GM19351 (cell line): ENCODE measurements around the gene SULF2.

Source experiments
- ATAC-seq: cut with Tn5 transposase; IDR thresholded peaks from one replicate; pipeline ENCODE4 v1.9.1; 2021; ENCODE audit warnings: mild to moderate bottlenecking, moderate library complexity; ENCODE audit not compliant: unreplicated experiment

SULF2 gene

GRCh38 chr20:47717421-47717820 lies 67.9 kb downstream of the SULF2 start:
- ATAC-seq: no peak

DNA sequence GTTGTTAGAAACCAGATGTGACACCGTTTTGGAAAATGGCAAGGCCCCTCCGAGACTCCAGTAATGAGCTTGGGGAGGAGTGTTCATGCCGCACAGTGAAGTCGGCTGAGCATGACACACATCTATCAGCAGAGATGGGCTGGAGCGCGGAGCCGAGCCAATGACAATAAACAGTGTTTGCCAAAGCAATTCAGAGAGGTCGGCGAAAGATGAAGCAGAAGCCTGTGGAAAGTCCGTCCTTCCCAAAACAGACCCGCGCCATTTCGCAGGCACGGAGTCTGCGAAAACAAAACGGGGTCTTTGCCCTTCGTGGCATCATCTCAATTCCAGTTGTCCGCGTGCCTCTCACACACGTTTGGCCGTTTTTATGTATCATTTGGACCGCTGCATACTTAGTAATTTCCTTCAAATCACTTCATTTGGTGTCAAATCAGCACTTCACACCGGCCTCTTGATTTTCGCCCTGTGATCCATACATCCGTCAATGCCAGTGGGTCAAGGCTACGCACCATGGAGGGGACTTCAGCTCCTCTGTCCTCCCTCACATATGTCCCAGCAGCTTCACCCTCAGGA lies 71.3 kb downstream of the SULF2 start:
- no peak for ATAC-seq

DNA sequence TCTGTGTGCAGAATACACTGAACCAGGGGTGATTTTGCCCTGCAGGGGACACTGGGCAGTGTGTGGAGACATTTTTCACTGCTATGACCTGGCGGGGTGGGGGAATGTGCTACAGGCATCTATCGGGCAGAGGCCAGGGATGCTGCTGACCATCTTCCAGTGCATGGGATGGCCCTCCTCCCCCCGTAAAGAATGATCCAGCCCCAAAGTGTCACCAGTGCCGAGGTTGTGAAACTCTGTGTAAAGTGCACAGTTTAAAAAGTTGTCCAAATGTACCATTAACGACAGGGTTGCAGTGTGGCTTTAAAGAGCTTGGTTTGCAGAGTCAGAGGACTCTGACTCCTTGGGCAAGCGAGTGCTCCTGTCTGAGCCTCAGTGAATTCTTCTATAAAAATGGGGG lies 72.1 kb downstream of the SULF2 start:
- ATAC-seq: no peak

- no peak for ATAC-seq
These were observed 74.1 kb downstream of the SULF2 start for GRCh38 chr20:47711046-47711752.

GRCh38 chr20:47710665-47711045 lies 74.6 kb downstream of the SULF2 start:
- ATAC-seq: no peak

DNA sequence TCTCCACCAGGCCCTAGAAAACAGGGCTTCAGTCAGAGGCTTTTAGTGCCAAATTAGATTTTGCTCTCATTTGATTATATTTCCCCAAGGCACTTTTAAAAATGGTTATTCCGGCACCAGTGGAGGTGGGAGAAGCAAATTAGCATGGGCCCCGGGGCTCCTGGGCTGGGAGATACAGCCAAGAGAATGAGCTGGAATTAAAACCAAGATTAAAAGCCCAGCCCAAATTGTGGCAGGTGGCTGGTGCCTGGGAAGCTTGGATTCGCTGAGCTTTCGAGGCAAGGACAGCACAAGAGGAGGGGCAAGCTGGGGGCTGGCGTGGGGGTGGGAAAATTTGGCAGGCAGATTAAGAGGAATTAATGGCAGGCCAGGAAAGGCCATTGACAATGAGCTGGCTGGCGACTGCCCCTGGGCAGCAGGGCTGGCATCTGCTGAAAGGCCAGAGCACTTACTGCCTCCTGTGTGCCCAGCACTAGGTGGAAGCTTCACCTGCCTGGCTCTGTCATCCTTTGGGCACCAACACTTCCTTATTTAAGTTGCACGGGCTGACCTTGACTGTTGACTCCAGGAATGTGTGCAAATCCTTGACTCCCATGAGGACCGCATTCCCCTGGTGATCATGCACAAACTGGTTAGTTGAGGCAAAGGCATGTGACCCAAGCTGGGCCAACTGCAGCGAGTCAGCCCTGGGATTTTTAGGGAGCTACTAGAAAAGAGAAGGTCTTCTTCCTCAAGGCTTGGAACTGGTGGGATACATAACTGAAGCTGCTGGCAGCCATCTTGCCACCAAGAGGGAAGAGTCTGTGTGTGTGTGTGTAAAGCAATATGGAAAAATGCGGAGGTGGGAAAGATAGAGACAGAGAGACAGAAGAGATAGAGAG lies 76.1 kb downstream of the SULF2 start:
- ATAC-seq: no peak

- ATAC-seq: no peak
These were observed 77.0 kb downstream of the SULF2 start for GRCh38 chr20:47708140-47708807.

- ATAC-seq: no peak
These were observed 78.9 kb downstream of the SULF2 start for GRCh38 chr20:47706345-47706744.

DNA sequence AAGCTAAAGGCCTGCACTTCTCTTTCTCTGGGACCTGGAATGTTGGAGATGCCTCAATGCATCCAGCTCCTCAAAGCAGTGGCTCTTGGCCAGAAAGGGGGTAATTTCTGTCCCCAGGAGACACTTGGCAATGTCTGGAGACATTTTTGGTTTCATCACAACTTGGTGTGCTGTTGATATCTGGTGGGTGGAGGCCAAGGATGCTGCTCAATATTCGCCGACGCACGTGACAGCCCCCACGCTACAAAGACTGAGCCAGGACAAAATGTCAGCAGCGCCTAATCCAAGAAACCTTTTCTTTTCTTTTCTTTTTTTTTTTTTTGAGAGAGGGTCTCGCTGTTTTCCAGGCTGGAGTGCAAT lies 79.8 kb downstream of the SULF2 start:
- no peak for ATAC-seq

DNA sequence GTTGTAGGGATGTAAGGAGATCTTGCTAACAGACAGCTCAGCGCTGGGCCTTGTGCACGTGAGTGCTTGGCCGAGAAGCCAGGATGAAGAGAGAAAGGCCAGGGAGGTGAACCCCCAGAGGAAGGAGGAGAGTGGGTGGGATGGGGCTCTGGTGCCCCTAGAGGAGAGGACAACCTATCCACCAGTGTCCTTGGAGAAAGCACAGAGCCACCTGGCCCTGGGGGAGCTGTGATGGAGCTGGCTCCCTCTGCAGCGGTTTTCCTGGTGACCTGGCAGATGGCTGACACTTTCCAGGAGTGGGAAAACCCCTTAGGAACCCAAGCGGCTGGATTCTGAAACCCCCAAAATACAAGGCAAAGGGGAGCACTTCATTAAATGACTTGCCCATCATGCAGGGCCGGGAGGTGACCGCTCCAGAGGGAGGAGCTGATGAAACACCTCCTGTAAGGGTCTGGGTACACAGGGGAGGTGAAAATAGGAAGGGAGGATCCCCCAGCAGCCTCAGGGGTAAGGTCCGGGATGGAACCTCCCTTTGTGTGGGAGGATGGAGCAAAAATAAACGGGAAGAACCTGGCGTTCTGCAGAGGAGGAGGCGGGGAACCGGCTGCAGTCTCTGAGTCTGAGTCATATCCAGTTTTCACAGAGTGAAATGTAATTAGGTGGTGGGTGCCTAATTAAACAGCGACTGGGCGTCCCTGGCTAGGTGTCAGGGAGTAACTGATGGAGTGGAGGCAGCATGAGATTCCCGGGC lies 80.4 kb downstream of the SULF2 start:
- no peak for ATAC-seq

GRCh38 chr20:47703748-47704147 lies 81.5 kb downstream of the SULF2 start:
- no peak for ATAC-seq

DNA sequence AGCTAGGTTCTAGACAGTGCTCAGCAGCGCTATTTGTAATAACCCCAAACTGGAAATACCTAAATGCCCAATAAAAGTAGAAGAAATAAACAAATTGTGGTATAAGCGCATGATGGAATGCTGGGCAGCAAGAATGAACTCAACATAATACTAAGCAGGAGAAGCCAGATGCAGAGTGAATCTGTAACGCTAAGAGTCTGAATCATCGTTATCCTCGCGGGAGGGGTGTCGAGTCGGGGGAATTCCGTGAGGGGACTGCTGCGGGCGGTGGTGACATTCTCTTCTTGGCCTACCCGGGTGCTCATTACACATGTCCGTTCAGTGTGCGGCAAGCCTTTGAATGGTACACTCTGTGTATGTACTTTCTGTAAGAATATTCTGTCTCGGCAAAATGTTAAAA lies 83.7 kb downstream of the SULF2 start:
- no peak for ATAC-seq

- ATAC-seq: no peak
These were observed 85.0 kb downstream of the SULF2 start for GRCh38 chr20:47700327-47700726.

DNA sequence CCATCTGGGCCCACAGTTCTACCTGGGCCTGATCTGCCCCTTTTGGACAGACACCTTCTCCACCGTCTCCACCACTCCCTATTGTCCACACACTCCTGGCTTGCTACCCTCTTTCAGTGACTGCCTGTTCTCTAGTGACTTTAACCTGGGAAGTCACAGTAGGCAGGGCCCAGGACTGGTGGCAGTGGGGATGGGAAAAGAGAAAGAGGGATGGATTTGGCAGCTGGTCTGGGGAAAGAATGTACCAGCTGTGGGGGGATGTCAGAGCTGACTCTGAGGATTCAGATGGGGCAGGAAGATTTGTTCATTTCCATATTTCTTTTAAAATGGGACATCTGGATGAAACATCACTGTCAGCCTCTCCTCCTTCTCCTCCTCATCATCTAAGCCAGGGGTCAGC lies 85.5 kb downstream of the SULF2 start:
- ATAC-seq: no peak

GRCh38 chr20:47698142-47698541 lies 87.1 kb downstream of the SULF2 start:
- no peak for ATAC-seq

DNA sequence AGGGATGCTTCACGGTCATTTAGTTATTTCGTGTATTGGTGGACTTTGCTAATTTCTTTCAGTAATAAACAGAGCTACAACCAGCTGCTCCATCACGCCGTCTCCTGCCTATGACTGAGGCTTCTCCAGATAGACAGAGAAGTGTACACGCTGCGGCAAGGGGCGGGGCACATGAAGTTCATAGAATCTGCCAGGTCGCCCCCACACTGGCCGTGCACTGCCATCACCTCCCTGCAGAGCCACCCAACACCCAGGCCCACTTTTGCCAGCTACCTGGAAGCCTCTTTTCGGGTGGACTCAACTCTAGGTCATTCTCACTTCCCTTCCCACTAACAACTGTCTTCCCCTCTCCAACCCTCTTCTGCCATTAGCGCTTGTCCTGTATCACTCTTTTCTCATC lies 88.4 kb downstream of the SULF2 start:
- ATAC-seq: no peak

DNA sequence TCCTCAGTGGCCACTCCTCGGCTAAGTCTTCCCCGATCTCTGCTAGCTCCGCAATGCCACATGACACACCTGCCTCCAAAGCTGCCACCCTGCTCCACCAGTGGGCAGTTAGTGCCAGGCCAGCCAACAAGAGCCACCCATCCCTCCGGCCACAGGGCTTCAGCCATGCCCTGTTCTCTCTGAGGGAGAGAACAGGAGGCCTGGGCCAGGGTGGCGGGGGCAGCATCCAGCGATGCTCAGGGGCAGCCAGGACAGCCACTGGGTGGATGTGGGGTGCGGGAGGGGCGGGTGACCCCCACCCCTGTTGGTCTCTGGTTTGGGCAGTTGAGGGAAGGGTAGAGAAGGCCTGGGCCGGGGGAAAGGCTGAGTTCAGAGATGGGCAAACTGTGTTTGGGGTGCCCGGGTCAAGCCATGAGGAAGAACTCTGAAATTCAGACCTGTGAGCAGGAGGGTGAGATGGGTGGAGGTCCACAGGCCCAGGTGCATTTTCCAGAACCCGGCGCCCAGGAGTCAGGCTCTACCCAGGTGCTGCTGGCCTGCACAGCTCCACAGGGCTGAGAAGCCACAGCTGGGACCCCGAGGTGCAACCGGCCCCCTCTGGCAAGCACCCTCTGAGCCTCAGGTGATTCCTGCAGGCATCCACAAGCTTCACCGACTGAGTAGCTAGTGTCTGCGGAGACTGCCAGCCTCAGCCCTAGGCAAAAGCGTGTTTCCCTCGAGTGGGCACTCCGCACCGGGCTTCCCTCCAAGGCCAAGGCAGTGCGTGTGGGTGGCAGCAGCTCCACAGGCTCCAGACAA lies 91.1 kb downstream of the SULF2 start:
- no peak for ATAC-seq

DNA sequence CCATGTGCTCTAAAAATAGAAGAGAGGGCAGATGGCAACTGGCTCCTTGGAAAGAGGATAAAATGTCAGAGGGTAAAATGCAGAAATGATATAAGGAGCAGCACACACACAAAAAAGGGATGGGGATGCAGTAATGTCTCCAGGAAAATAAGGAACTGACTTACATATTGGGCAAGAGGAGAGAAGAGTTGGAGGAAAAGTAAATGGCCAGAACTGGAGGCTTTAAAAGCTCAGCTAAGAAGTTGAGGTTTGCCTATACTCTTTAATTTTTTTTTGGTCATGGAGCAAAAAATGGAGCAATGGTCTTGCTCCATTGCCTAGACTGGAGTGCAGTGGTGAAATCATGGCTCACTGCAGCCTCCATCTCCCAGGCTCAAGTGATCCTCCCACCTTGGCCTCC lies 93.7 kb downstream of the SULF2 start:
- no peak for ATAC-seq

DNA sequence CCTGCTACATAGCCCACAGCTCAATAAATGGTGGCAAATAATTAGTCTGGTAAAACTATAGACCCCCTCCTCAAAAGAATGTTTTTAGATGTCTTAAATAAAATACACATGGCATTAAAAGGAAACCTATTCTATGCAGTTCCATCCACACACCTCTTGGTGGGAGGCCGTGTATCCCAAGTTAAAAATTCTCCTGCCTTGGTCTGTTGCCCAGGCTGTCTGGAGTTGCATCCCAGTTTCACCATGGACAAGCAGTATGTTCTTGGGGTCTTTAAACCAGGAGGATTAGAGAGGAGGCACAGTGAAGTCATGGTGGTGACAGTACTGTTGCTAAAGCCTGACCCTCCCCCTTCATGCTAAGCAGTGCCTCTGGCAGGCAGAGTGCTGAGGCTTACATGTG lies 95.5 kb downstream of the SULF2 start:
- ATAC-seq: no peak
